SK-N-SH (cell line): ENCODE results near the gene BTG4.

ENCODE experiments used
- CTCF ChIP-seq: fragments of 200-600 bp; sonication (generic); IDR thresholded peaks from 2 replicates; pipeline ENCODE4 v1.6.1; 2017; ENCODE audit warnings: antibody characterized with exemption, mild to moderate bottlenecking, moderate library complexity
- EZH2phosphoT487 ChIP-seq: fragments of 200-600 bp; sonication (generic); IDR thresholded peaks from 2 replicates; pipeline ENCODE4 v1.6.1; 2017; ENCODE audit warnings: low read depth, mixed run types, mild to moderate bottlenecking, antibody characterized with exemption, moderate library complexity, borderline replicate concordance
- FOSL2 ChIP-seq: IDR thresholded peaks from 2 replicates; pipeline ENCODE4 v1.4.0; 2012; ENCODE audit warnings: low read depth, mild to moderate bottlenecking, moderate library complexity, borderline replicate concordance
- FOXM1 ChIP-seq: IDR thresholded peaks from 2 replicates; pipeline ENCODE4 v1.4.0; 2012; ENCODE audit warnings: low read depth, mild to moderate bottlenecking
- GABPA ChIP-seq: IDR thresholded peaks from 2 replicates; pipeline ENCODE4 v1.4.0; 2012; ENCODE audit warnings: low read depth, mild to moderate bottlenecking
- JUND ChIP-seq: IDR thresholded peaks from 2 replicates; pipeline ENCODE4 v1.4.0; 2012
- MAX ChIP-seq: IDR thresholded peaks from 2 replicates; pipeline ENCODE4 v1.4.0; 2012; ENCODE audit warnings: low read depth
- REST ChIP-seq: IDR thresholded peaks from 2 replicates; pipeline ENCODE4 v1.6.1; 2012; ENCODE audit warnings: mild to moderate bottlenecking, low read depth, low read length, moderate library complexity
- SMC3 ChIP-seq: IDR thresholded peaks from 2 replicates; pipeline ENCODE4 v1.6.1; 2012; ENCODE audit warnings: low read depth, low read length, improper control_type of control experiment
- TEAD4 ChIP-seq: IDR thresholded peaks from 2 replicates; pipeline ENCODE4 v1.4.0; 2012; ENCODE audit warnings: mild to moderate bottlenecking, borderline replicate concordance; ENCODE audit not compliant: insufficient read depth
- USF2 ChIP-seq: fragments of 150-350 bp; IDR thresholded peaks from 2 replicates; pipeline ENCODE4 v1.6.1; 2017; ENCODE audit warnings: antibody characterized with exemption, low read length, low read depth, borderline replicate concordance
- YY1 ChIP-seq: IDR thresholded peaks from 2 replicates; pipeline ENCODE4 v1.4.0; 2012; ENCODE audit warnings: low read depth, mild to moderate bottlenecking

GRCh38 chr11:111462329-111462728 lies 49.9 kb downstream of the BTG4 start:
- TF ChIP-seq CTCF: no peak
- TF ChIP-seq FOXM1: no peak
- no peak for TF ChIP-seq JUND
- TF ChIP-seq YY1: no peak
- TF ChIP-seq FOSL2: no peak
- TF ChIP-seq GABPA: no peak
- TF ChIP-seq USF2: no peak
- no peak for TF ChIP-seq EZH2phosphoT487
- no peak for TF ChIP-seq SMC3
- TF ChIP-seq TEAD4: no peak
- no peak for TF ChIP-seq MAX
- TF ChIP-seq REST: no peak
